CD4-positive, alpha-beta T cell treated with Interleukin-15 for 4 hours (primary cell): Measurements from ENCODE around the gene SLC2A4RG.
"Not testable (repeated sequence)": the region's sequence is repeated elsewhere in the genome, so short reads cannot be mapped to it uniquely, and the experiment has no call there.

ENCODE experiments used
- DNase-seq: peaks from one replicate; pipeline ENCODE4 v3.0.0-alpha.2; 2020; ENCODE audit warnings: low spot score

SLC2A4RG gene

GRCh38 chr20:63754008-63754407 is 14.4 kb downstream of the SLC2A4RG start:
- DNase-seq, result no peak

- DNase-seq, result no peak
These were observed 16.5 kb downstream of the SLC2A4RG start for GRCh38 chr20:63755933-63756647.

- DNase-seq, result no peak
These were observed 17.0 kb downstream of the SLC2A4RG start for GRCh38 chr20:63756648-63756991.

- DNase-seq, result no peak
These were observed 18.6 kb downstream of the SLC2A4RG start for GRCh38 chr20:63758152-63758551.

- DNase-seq, result no peak
These were observed 19.9 kb downstream of the SLC2A4RG start for GRCh38 chr20:63759377-63759901.

- DNase-seq, result no peak
These were observed 25.7 kb downstream of the SLC2A4RG start for GRCh38 chr20:63765082-63765873.

- DNase-seq, result no peak
These were observed 26.3 kb downstream of the SLC2A4RG start for GRCh38 chr20:63765902-63766301.

- DNase-seq, result no peak
These were observed 27.3 kb downstream of the SLC2A4RG start for GRCh38 chr20:63766695-63767426.

GRCh38 chr20:63767456-63767855 is 27.9 kb downstream of the SLC2A4RG start:
- DNase-seq, result no peak

GRCh38 chr20:63767886-63768285 is 28.3 kb downstream of the SLC2A4RG start:
- DNase-seq, result no peak

GRCh38 chr20:63768591-63769515 is 29.3 kb downstream of the SLC2A4RG start:
- no peak for DNase-seq

- no peak for DNase-seq
These were observed 30.4 kb downstream of the SLC2A4RG start for GRCh38 chr20:63769891-63770474.

GRCh38 chr20:63771046-63771707 is 31.6 kb downstream of the SLC2A4RG start:
- no peak for DNase-seq

- DNase-seq, result no peak
These were observed 33.4 kb downstream of the SLC2A4RG start for GRCh38 chr20:63772781-63773518.

GRCh38 chr20:63773571-63774241 is 34.1 kb downstream of the SLC2A4RG start:
- no peak for DNase-seq

GRCh38 chr20:63774306-63774705 is 34.7 kb downstream of the SLC2A4RG start:
- no peak for DNase-seq

- DNase-seq, result no peak
These were observed 35.8 kb downstream of the SLC2A4RG start for GRCh38 chr20:63775096-63775978.

GRCh38 chr20:63776875-63777274 is 37.3 kb downstream of the SLC2A4RG start:
- not testable (repeated sequence) for DNase-seq
